ENCODE results near the gene GALNT18.

DNA sequence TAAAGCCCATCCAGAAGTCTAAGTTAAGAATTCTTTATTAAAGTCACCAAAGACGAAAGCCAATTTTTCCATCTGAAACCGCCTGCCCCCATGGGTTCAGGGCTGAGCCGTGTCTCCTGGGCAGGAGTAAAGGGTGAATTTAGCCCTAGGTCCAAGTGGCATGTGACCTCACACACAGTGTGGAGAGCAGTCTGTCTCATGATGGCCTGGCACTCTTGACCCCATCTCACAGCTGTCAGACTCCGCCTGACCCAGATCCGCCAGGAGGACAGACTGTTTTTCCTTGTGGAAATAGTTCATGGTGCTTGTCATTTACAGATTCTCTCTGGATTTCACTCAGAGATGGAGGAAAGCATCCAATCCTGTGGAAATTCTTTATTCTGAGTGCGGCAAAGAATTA is 109.7 kb downstream of the GALNT18 start:
- TF ChIP-seq GABPA (IDR thresholded peaks at IDR 0.05 in 1 of 2, conservative IDR thresholded peaks at IDR 0.05 in 1 of 2) (no peak), REST (IDR thresholded peaks at IDR 0.05) (no peak), CTCF (IDR thresholded peaks at IDR 0.05; ENCODE audit: low read depth, low read length, missing input control) (no peak), EGR1 (IDR thresholded peaks at IDR 0.05; ENCODE audit: low read depth in 2 of 2) (no peak), MAX (IDR thresholded peaks at IDR 0.05) (no peak), TAF1 (conservative IDR thresholded peaks at IDR 0.05) (no peak)

Measured in liver (tissue), 3 donors.